ENCODE data around the gene NLE1.

Gene NLE1

GRCh38 chr17:35146214-35146833, 4.2 kb upstream of the NLE1 start:
- no peak for DNase-seq (ENCODE audit: low read depth in 2 of 2)
- no peak for TF ChIP-seq CTCF (IDR thresholded peaks at IDR 0.05; ENCODE audit: low read depth, low read length)
- H3K4me3 ChIP-seq (replicated peaks in 1 of 2; ENCODE audit: low read depth in 2 of 2, low read length in 2 of 2) = no peak overlapping the region

DNA sequence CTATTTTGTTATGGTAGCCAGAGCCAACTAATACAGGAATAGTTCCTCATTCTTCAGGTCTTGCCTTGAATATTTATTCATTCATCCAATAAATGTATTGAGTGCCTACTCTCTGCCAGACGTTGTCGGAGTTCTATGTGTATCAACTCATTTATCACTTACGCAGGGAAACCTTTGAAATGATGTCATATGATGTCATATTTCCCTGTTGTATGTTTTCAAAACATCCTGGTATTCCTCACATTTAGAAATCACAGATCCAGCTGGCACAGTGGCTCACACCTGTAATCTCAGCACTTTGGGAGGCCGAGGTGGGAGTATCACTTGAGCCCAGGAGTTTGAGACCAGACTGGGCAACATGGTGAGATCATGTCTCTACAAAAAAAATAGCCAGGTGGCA, 2.7 kb upstream of the NLE1 start:
- no peak overlapping the region for H3K4me3 ChIP-seq (replicated peaks in 1 of 2; ENCODE audit: low read depth in 2 of 2, low read length in 2 of 2)
- DNase-seq (ENCODE audit: low read depth in 2 of 2) = no peak
- no peak for TF ChIP-seq CTCF (IDR thresholded peaks at IDR 0.05; ENCODE audit: low read depth, low read length)

GRCh38 chr17:35142467-35142796, 329 bp upstream of the NLE1 start:
- TF ChIP-seq CTCF (IDR thresholded peaks at IDR 0.05; ENCODE audit: low read depth, low read length) = no peak
- DNase-seq (ENCODE audit: low read depth in 2 of 2) = no peak
- H3K4me3 ChIP-seq (replicated peaks in 1 of 2; ENCODE audit: low read depth in 2 of 2, low read length in 2 of 2) = peak overlapping the region; percentile 99 to 100

DNA sequence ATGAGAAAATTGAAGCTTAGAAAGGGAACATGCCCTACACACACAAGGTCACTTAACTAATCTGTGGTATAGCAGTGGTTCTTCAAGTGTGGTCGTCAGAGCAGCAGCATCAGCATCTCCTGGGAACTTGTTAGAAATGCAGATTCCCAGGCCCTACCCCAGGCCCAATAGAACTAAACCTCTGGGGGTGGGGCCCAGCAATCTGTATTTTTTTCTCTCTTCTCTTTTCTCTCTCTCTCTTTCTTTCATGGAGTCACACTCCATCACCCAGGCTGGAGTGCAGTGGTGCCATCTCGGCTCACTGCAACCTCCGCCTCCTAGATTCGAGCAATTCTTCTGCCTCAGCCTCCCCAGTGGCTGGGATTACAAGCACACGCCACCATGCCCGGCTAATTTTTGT, 3.9 kb downstream of the NLE1 start:
- TF ChIP-seq CTCF (IDR thresholded peaks at IDR 0.05; ENCODE audit: low read depth, low read length) = no peak
- no peak overlapping the region for H3K4me3 ChIP-seq (replicated peaks in 1 of 2; ENCODE audit: low read depth in 2 of 2, low read length in 2 of 2)
- no peak for DNase-seq (ENCODE audit: low read depth in 2 of 2)

- no peak overlapping the region for H3K4me3 ChIP-seq (replicated peaks in 1 of 2; ENCODE audit: low read depth in 2 of 2, low read length in 2 of 2)
- no peak for DNase-seq (ENCODE audit: low read depth in 2 of 2)
- TF ChIP-seq CTCF (IDR thresholded peaks at IDR 0.05; ENCODE audit: low read depth, low read length) = no peak
These were observed 6.8 kb downstream of the NLE1 start for GRCh38 chr17:35135322-35135721.

GRCh38 chr17:35132816-35133550, 9.1 kb downstream of the NLE1 start:
- no peak overlapping the region for H3K4me3 ChIP-seq (replicated peaks in 1 of 2; ENCODE audit: low read depth in 2 of 2, low read length in 2 of 2)
- no peak for DNase-seq (ENCODE audit: low read depth in 2 of 2)
- no peak for TF ChIP-seq CTCF (IDR thresholded peaks at IDR 0.05; ENCODE audit: low read depth, low read length)
